NCI-H128 (cell line): ENCODE measurements around the gene NANOGP8.
"Not testable (repeated sequence)": the region's sequence is repeated elsewhere in the genome, so short reads cannot be mapped to it uniquely, and the experiment has no call there.

Source experiments
- DNase-seq: peaks from one replicate; lab custom pipeline; 2025; ENCODE audit not compliant: unreplicated experiment; lab: John Stamatoyannopoulos, UW

Gene NANOGP8, protein sequence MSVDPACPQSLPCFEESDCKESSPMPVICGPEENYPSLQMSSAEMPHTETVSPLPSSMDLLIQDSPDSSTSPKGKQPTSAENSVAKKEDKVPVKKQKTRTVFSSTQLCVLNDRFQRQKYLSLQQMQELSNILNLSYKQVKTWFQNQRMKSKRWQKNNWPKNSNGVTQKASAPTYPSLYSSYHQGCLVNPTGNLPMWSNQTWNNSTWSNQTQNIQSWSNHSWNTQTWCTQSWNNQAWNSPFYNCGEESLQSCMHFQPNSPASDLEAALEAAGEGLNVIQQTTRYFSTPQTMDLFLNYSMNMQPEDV

DNA sequence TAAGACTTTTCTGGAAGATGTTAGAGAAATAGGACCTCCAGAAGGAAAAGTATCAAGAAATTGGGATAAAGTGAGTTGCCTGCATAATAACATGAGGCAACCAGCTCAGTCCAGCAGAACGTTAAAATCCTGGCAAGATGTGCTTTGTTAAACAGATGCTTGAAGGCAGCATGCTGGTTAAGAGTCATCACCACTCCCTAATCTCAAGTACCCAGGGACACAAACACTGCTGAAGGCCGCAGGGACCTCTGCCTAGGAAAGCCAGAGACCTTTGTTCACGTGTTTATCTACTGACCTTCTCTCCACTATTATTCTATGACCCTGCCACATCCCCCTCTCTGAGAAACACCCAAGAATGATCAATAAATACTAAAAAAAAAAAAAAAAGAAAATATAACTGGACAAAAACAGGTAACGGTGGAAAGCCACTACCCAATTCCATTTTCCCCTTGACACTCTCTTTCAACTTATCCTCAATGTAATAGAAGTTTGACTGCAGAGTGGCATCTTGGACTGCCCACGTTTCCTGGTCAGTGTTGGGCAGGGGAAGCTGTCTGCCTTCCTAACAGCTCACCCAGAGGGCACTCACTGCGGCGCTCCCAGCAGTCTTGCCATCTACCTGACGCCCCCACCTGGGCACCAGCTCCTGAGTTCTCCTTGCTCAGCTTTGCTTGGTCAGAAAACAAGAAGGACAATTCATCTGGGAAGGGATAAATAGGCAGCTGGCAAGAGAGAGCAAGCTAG is at the start of gene NANOGP8:
NANOGP8 (minus strand) TSS at position 120 of the 744 bp plus-strand sequence. CDS start 185 bp downstream, outside the sequence.
- DNase-seq = not testable (repeated sequence)

DNA sequence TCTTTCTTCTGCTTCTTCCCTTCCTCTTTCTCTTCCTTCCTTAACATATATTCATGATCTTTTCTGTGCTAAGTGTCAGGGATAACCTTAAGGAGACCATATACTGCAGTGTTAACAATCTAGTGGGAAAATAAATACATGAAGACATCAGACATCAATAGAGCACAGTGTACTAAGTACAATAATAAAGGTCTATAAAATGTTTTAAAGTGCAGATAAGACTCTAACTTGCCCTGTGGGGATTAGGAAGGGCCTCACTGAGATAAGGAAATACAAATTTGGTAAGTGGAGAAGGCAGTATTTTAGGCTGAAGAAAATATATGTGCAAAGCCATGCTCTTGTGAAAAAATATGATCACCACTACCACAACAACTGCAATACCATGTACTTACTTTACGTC is 49.2 kb upstream of the NANOGP8 start:
- no peak for DNase-seq

DNA sequence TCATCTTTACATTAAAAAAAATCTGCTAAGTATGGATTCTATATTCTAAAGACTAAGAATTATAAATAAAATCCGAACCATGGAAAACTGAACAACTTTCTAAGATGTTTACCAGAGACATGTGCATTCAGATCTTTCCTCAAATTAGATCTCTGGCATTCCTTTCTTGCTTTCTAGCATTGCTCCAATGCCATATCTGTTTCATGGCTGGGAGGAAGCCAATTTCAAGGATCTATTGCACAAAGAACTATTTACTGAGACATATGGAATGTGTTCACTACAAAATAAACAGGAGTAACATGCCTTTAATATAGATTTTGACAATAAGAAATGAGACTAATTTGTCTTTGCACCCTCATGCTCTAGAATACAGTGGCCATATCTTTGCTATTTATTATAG is 45.1 kb upstream of the NANOGP8 start:
- DNase-seq = no peak

DNA sequence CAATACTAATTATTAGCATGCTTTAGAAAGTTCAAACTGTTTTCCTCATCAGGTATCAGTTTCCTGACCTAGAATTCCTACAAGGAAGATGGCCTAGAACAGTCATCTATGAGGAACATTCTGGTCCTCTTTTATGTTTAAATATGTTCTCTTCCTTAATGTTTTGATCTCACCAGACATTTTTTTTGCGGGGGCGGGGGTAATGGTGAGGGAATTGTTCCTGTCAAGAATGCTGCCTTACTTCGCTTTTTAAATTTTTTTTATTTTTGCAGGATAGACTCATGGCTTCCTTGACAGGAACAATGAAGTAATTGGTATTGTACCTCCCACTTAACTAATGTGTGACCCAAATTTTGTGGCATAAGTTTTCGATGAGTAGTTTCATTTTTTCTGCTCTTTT is 44.3 kb upstream of the NANOGP8 start:
- no peak for DNase-seq

DNA sequence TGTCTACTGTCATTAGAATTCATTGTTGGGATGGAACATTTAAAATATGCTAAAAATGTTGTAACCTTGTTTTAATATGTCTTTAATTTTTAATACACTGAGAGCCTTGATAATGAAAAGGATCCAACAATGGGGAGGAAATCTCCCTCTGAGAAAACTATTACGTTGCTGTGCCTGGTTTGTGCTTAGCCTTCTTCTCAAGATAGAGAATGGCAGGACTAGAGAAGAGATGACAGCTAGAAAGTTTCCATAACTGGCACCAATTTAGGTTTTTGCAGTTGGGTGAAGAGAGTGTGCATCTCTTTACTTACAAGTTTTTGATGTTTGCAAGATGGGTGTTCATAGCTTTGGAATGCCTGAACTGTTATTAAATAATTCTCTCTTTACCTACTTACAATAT is 42.6 kb upstream of the NANOGP8 start:
- DNase-seq = no peak

DNA sequence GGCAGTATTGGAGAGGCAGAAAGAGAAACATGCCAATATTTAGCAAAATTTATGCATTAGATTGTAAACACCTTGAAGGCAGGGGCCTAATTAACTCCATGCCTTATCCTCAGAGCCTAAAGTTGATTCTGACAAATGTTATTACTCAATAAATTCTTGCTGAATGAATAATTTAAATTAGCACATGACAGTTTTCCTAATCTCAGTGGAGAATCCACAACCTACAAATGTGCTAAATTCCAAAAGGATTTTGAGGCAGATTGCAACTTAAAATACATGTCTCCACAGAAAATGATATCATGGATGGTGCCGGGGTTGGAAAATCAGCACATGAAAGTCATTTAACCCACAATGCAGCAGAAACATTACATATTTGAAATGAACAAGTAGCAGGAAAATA is 41.1 kb upstream of the NANOGP8 start:
- DNase-seq = no peak

DNA sequence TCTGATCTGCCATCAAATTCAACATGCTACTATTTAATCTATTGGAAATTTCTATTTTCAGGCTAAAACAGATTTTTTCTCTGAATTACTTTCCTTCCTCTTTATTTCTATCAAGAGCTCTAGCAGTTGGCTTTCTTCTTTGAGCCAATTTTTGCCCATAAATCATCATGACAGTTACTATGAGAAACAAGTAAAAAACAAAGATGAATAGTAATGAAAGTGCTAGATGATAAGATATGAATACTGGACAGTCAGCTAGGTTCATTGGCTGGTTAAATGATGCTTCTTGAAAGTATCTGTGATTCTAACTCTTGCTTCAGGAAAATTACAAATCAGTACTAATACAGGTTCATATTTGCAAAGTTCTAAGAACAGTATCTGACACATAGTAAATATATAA is 38.6 kb upstream of the NANOGP8 start:
- no peak for DNase-seq

DNA sequence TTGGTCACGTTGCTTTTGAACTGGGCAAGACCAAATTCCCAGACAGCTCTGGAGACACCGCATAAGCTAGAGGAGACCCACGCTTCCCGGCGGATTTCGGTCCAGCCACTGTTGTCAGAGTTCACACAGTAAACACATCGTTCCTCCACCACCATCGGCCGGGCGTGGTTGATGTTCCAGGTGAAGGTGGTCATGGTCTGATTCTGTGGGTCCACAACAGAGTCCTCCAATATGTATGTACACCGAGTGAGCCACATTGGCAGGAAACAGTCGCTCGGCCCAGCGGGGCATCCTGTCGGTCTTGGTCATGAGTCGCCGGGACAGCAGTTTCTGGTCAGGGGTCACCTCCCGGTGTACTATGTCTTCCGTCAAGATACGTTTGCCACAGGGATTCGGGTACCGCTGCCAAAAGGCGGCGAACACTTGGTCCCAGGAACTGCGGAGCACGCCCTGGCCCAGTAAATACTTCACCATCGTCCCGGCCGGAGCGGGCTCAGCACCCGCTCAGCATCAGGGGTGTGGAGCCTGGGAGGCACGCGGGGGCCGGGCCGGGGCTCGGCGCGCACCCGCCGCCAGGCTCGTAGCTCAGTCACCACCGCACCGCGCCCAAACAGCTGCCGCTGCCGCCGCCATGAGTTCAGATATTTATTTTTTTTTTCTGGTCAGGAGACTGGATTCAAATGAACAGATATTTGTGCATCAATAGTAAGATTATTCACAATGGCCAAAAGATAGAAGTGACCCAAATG is 36.7 kb upstream of the NANOGP8 start:
- no peak for DNase-seq

DNA sequence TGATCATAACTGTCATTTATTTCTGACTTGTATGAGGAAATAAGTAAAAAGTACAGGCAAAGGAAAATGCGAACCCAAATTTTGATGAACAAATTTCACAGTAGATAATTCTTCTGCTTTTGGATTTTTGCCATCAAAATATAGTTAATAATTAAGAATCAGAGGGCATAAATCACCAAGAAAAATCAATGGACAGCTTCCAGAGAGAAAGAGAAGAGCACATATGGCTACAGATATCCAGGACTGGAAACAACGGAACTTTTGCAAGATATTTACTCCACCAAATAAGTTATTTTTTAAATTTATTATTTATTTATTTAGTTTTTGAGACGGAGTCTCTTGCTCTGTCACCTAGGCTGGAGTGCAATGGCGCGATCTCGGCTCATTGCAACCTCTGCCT is 35.1 kb upstream of the NANOGP8 start:
- no peak for DNase-seq

DNA sequence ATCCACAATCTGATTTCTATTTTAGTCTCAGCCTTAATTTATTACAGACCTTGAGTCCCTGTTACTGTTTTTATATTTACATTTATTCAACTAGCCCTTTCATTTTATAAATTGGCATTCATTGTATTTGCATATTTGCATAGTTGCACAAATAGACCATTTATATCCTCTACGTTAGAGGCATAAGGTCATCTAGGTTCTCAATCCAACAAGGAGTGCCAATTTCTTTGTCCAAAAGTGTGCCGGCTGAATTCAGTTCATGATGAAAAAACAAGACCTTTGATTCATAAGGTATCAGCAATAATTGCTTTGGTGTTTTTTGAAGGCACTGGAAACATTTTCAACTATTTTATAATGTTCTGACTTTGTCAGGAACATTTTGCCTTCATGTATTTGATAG is 33.9 kb upstream of the NANOGP8 start:
- DNase-seq = no peak

DNA sequence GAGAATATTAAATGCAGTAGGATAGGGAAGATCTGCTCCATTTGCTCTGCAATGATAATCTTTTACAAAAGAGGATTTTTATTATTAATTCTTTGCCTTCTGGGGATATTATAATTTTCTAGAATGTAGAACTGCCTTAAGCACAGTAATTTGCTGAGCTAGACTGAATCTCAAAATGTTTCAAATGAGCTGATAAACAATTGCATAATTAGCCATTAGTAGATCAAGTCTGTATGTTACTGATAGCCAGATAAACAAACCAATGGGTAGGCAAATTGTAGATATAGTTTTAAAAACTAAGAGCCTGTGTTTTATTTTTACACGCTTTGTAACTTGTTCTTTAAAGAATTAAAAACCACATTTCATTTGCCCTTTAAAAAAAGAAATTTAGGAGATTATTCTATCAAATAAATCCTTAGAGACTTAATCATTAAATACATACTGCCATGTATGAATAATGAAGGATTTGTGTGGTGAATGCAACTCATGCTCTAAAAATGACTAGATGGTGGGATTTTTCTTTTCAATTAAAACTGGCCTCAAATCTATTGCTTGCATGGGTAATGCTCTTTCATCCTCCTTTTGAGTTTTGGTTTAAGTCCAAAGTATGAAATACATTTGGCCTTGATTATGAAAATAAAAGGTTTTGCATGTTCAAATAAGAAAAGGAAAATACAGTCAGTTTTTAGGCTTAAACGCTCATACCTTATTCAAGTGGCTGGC is 32.6 kb upstream of the NANOGP8 start:
- DNase-seq = no peak

DNA sequence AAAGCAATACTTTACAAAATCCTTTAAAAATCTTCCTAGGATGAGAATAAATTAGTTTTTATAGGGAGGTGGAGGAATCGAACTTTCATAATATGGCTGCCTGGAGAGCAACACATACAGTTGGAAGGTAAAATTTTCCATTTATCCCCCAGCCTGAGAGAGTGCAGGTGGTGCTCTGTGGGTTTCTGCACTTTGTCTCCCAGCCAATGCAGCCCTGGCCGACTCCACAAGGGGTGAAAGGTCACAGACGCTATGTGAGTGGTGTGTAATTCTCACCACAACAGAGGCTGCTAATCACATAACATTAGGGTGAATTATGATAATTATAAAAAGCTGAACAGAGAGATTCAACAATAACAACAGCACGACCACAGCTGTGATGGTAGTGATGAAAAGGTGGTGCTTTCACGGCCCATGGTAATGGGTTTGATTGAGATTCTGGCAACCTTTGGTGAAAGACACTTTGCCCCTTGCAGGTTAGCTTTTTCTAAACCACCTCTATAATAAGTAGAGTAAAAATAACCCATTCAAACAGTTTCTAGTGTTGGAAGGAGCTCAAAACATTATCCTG is 30.1 kb upstream of the NANOGP8 start:
- DNase-seq = no peak

DNA sequence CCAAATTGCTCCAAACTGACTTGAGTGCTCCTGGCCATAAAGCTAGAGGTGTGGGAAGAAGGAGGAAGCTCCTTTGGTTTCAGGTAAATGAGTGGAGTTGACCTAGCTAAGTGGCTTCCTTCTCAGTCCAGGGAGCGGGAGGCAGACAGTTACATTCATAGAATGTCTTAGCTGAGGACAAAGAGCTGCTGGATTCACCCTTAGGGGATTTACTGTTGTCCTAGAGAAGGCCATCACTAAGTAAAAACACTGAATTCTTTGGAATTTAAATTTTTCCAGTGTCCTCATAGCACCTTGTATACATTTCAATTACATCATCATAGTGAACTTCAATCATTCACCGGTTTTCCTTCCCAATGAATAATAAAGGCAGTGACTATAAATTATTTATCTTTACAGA is 27.3 kb upstream of the NANOGP8 start:
- DNase-seq = no peak

DNA sequence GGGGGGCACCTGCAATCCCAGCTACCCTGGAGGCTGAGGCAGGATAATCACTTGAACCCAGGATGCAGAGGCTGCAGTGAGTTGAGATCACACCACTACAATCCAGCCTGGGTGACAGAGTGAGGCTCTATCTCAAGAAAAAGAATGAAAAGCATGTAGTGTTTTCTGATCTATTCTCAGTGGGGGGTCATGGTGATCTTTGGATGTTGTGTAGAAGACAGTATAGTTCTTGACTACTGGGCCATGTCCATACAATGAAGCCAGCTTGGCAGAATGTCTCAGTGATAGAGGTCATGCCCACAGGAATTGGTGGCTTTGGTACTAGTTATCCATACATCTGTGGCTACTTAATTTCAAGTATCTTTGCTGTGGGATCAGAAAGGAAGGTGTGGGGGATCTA is 26.8 kb upstream of the NANOGP8 start:
- DNase-seq = no peak

DNA sequence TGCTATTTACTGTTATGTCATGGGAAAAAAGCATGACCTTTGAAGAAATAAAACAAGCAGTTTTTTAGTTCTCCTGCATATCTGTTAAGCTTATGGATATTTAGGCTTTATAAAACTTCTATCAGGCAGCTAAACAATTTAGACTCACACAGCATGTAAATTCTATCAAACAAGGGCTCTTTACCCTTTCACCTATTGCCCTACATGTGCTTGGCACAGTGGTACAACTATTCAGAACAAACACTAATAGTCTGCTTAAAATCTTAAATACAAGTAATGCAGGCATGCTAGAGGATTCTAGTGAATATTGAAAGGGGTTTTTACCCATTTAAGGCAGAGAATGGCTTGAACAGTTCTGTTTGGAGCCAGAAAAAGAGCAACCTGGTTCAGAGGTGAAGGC is 23.4 kb upstream of the NANOGP8 start:
- DNase-seq = no peak

DNA sequence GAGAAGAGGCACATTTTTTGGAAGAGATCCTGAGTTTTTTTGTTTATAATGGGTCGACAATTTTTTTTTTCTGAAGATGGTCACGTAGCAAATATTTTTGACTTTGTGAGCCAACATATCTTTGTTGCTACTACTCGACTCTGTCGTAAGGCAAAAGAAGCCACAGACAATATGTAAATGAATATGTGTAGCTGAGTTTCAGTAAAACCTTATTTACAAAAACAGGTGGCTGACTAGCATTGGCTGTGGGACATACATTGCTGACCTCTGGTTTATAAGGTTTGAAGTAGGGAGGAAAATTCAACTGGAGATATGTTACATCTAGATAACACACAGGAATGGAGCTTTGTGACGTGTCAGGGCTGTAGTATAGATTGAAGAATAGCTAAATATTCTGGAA is 22.5 kb upstream of the NANOGP8 start:
- DNase-seq = no peak

DNA sequence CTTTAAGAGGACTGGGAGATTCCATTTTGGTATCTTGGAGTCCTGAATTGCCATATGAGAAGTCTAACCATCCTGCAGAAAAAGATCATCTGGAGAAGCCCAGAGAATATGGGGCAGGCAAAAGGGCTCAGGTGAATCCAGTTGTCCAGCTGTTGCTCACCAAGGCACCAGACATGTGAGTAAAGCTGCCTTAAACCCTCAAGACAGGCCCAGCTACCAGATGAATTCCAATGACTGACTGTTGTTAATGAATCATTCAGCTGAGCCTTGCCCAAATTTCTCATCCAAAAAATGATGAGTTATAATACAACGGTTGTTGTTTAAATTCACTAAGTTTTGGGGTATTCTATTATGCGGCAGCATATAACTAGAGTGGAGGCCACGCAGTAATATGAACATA is 22.0 kb upstream of the NANOGP8 start:
- DNase-seq = no peak

DNA sequence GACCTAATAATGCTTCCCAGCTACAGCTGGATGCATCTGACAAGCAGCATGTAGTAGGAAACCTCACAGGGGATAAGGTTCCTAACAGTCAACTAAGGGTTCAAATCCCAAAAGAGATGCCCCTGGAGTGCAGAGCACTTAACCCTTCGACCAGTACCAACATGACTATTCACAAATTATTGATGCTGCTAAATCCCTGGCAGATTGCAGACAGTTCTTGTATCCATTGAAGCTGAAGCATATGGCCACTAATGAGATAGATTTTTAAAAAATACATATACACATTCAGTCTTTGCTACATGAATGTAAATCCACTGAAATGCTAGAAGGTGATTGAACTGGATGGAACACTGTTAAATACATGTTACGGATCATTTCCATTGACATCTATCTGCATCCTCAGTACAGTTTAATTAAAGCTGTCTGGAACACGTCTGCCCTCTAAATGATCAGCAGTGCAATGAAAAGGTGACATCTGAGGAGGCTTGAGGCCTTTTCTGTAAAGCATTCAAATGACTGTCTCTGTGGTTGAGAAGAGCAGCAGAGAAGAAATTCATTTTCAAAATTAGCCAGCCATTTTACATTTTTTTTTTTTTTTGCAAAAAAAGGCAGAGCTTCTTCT is 19.5 kb upstream of the NANOGP8 start:
- no peak for DNase-seq

DNA sequence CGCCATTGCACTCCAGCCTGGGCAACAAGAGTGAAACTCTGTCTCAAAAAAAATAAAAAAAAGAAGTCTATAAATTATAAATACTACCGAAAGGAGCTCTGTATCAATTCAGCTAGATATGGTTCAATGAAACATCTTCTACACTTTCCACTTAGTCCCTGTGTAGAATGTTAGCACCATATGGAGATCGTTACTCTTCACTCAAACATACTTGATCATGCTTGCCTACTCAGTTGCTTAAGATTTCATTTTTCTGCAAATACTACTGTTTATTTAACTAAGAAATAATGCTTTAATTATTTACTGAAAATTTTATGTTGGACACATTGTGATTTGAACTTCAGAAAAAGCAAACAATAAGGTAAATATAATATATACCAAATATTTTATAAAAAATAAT is 17.1 kb upstream of the NANOGP8 start:
- DNase-seq = no peak

DNA sequence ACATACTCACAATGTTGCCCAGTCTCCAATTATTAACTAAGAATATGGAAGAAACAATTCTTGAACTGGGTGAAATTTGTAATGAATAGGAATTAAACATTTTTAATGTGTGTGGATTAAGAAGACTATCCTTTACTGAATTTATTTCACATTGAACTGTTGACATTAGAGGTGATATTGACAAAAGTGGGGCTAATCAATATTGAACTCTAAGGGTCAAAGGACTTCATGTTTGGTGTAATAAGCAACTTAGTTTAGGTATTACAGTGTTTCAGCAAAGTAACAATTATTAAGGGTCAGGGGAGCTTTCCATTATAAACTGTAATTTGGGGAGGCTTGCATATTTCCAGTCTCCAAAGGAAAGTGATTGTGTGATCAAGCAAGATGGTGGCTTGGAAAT is 16.2 kb upstream of the NANOGP8 start:
- no peak for DNase-seq

DNA sequence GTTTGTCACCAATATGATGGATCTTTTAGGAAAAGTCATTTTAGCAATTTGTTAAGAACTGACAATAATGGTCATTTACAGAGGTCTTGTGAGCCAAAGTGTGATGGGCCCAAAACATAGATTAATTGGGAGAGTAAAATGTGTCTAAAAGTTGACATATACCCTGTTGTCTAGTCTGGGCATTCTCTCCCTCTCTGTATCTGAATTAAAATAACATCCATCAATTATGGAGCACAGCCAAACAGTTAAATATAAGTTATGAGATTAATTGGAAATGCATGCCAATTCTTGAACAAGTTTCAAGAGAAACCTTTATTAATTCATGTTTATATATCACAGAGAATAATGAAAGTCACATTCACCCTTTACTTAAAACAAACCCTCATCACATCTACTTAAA is 13.6 kb upstream of the NANOGP8 start:
- no peak for DNase-seq
